HG03097 (cell line): ENCODE data around the gene MCC.

Experiments
- ATAC-seq: cut with Tn5 transposase; IDR thresholded peaks from one replicate; pipeline ENCODE4 v1.9.1; 2021; ENCODE audit not compliant: unreplicated experiment, low FRiP score

The MCC gene

GRCh38 chr5:113068559-113068958 lies 419.7 kb downstream of the MCC start:
- ATAC-seq, result no peak

- no peak for ATAC-seq
Observed at GRCh38 chr5:113067635-113068344, 420.5 kb downstream of the MCC start.

DNA sequence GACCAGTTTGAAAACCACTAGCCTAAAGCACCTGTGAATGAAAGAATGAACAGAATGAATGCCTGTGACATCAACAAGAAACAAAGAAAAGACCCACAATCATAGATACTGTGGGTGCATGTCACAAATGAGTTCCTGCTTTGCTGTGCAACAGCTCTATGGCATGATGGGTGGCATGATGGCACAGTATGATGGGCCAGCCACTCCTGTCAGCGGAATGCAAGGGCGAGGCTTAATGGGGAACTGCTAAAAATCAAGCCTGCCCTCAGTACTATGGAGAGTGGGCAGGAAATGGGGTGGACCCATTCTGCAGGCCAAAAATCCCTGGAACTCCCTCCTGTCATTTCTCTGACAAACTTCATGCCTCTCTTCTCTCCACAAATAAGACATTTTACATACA lies 422.6 kb downstream of the MCC start:
- ATAC-seq, result no peak

- no peak for ATAC-seq
Observed at GRCh38 chr5:113064806-113065205, 423.4 kb downstream of the MCC start.

- no peak for ATAC-seq
Observed at GRCh38 chr5:113063927-113064326, 424.3 kb downstream of the MCC start.

DNA sequence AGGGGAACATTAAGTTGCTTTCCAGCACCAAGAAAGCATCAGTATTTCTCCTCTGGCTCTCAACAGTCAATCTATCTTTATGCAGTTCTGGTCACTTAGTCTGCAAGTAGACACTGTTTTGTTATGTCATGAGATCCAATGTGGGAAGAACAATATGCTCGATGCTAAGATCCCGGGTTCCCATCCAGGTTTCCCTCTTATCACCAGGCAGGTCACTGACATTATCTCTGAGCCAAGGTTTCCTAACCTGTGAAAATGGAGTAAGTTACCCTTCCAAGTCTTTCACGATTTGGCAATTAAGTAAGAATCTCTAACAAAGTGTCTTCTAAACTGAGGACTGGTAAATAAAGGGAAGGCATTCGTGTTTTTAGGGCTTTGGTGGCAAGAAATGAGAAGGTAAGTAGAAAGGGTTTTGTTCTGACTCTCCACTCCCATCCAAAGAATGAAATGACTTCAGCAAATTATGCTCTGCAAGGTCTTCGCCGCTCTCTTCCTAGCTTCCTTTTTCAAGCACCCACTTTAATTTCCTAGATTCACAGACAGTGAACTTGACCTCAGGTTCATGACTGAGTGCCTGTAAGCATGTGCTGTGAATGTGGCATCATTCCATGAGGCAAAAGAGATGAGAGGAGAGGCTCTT lies 425.3 kb downstream of the MCC start:
- ATAC-seq, result no peak

DNA sequence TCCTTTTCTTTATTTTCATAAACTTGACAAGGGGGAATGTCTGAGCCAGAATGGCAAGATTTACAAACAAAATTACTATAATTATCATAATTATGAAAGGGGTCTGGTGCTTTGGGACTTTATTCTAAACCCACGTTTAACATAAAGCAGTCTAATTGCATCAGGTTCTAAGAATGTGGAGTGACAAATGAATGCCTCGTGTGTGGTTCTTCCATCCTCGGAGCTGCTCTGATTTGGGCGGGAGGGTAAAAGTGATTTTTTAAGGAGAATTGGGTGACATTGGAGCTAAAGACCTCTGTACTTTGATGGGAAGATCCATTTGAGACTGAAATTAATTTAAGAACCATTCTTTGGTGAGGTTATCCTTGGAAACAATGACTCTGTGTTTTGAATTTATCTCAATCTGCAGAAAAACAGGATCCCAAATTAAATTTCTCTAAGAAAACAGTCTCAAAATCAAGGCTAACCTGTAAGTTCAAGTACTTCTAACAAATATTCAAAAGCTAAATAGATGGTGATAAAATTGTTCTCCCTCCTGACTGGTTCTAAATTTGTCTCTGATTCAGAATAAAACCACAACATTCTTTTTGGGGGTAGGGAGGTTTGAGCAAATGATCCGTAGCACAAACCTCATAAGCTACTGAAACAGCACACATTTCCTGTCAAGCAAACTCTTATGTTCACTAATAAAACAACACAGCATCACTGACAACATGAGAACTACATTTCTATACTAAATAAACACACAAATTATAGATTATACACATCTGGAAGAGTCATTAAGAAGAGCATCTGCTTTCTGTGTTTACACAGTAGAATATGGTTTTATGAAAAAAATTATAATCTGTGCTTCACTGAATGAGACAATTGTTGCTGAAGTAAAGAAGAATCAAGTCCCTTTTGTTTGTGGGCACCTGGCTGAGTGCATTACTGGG lies 426.1 kb downstream of the MCC start:
- ATAC-seq, result no peak

DNA sequence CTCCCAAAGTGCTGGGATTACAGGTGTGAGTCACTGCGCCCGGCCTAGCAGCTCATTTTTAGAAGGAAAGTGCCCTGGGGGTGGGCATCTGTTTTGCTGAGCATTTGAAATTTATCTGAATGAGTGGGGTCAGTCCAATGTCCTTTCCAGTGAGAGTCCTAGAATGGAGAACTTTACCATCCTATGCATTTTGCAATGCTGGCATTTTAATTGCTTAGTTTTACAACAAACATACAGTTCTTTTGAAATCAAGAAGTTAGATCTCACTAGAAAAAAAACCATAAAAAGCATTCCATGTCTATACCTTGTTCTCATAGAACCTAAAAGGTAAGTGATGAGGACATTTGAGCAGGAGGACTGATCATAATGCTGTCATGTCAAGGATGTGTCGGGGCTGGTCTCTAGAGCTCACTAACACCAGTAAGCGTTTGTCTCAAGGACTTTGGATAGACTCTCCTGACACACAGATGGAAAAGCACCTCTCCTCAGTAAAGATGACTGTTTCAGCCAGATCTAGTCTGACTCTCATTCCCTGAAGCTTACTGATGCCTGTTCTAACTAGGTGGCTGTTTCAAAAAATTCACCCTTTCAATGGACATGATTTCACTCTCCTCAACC lies 427.7 kb downstream of the MCC start:
- no peak for ATAC-seq

DNA sequence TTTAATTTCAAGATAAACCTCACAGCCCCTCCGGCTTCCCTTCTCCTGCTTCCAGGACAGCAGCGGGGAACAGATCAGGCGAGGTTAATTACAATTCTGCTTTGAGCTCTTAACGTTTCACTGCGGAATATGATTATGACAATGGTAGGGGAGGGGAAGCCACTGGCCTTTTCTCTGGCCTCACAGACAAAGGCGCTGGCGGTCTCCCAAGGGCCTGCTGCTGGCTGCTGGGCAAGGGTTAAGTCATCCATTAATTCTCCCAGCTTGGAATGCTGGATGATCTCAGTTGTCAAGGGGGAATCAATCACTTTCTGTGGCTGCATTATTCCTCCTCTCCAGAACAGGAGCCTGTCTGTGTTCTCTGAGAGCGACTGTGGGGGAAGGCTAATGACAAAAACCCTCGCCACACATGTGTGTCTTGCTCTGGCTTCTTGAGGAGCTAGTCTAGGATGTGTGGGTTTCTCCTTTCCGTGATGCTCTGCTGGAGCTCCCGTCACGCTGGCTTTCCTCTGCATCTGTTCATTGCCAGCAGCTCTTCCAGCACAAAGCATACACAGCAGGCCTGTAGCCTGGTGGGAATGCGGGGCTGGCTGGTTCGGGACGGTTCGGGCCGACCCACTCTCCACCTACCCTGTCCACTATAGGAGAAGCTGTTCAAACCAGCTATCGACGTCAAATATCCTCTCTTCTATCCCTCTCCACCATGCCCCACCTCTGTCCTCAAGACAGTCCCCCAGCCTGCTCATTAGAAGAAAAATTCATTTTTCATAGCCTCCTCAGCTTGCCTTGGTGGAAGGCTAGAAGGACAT lies 428.8 kb downstream of the MCC start:
- ATAC-seq, result no peak

DNA sequence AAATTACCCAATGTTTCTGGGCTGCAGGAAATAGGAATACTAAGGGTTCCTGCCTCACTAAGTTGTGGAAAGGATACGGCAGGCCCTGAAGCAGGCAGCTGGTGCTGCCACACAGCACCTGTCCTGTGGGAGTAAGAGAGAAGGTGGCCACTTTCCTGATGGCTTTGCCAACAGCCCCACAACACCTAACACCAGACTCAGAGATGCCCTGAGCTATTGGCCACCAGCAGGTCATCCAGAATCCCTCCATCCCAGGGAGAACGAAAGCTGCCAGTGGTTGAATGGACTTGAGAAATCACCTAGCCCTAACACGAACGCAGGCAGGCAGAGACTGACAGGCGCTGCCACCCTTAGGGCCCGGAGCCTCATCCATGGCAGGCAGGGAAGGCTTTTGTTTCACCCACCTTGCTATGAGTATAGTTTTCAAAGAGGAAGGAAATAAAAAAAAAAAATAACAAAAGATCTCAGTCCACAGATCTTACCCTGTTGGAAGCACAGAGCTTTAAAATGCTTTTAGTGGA lies 429.5 kb downstream of the MCC start:
- no peak for ATAC-seq

GRCh38 chr5:113058269-113058668 lies 430.0 kb downstream of the MCC start:
- ATAC-seq, result no peak

DNA sequence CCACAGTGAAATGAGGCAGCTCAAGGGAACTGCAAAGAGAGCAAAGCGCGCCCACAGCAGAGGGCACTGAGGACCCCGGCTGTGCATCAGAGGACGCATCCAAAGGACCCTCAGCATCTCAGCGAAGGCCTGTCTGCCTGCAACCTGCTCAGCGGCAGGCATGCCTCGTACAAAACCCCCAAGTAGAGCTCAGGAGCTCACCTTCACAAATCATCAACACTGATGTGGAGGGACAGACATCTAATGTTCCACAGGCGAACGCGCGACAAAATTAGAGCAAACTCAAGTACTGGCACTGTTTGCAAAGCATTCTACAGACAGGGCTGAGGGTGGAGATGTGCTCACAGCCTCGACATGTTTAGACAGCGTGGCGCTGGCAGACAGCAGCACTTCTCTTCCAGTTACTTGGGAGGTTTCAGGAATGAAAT lies 430.7 kb downstream of the MCC start:
- ATAC-seq, result no peak

GRCh38 chr5:113056988-113057387 lies 431.3 kb downstream of the MCC start:
- ATAC-seq, result no peak

DNA sequence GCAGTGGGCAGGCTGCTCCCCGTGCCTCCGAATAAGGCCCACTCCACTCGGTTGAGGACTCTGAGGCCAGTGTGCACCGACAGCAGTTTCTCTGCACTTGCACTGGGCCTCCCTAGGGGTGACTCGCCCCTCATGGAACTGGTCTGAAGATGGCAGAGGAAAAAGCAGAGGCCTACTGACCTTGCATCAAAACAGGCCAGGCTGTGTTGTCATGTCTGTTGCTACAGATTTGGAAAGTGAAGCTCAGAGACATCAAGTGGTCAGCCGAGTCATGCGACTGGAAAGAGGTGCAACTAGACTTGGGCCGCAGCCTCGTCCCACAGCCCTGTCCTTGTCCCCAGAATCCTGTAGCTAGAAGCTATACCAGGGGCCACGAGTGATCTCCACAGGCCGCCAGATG lies 433.4 kb downstream of the MCC start:
- ATAC-seq, result no peak

GRCh38 chr5:113053511-113053995 lies 434.7 kb downstream of the MCC start:
- no peak for ATAC-seq

- ATAC-seq, result no peak
Observed at GRCh38 chr5:113052041-113052795, 436.0 kb downstream of the MCC start.

DNA sequence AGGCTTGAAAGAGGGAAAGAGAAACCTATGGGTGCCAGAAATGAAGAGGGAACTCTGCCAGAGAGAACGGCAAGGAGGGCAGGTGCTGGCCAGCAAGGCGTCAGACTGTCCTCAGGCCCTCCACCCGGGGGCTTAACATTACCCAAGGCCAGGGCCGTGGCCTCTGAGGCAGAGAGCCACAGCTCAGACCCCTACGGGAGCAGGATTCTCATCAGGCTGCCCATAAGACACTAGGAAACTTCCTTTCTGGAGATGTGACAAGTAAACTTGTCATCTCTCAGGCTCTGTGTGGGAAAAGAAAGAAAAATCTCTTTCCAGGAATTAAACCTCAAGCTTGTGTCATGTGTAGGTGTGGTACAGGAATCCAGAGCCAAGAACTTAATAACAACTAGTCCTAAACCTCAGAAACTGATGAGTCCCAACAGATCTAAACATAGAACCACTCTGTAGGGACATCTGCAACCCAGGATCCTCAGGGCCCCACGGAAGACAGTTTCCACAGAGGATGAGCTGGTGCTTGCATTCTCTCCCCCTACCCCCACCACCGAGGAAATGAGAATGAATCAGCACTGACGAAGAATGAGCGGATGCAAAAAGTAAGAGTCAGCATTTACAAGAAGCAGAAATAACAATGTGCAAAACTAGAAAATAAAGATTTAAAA lies 437.4 kb downstream of the MCC start:
- no peak for ATAC-seq

DNA sequence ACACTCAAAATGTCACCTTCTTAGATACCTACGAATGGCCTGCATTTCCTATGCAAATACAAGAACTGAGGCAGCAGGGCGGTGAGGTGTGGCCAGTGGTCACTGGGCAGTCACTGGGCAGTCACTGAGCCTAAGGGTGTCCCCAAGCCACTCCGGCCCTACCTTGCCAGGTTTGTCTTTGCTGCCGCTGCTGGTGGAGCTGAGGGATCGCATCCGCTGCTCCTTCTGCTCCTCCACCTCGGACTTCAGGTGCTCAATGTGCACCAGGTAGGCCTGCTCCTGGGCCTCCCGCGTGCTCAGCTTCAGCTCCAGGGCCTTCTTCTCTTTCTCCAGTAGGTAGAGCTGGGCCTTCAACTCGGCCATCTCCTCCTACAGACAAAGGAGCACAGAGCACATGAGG lies 439.3 kb downstream of the MCC start:
- no peak for ATAC-seq
